GM12801 (cell line): ENCODE measurements around the gene FOXL1.

Source experiments
- TF ChIP-seq, protein P1 (sequence below): IDR thresholded peaks from one replicate; pipeline ENCODE4 v1.5.1; 2011; ENCODE audit warnings: control low read depth; ENCODE audit not compliant: insufficient read length; ENCODE audit errors: extremely low read depth

Gene FOXL1

DNA sequence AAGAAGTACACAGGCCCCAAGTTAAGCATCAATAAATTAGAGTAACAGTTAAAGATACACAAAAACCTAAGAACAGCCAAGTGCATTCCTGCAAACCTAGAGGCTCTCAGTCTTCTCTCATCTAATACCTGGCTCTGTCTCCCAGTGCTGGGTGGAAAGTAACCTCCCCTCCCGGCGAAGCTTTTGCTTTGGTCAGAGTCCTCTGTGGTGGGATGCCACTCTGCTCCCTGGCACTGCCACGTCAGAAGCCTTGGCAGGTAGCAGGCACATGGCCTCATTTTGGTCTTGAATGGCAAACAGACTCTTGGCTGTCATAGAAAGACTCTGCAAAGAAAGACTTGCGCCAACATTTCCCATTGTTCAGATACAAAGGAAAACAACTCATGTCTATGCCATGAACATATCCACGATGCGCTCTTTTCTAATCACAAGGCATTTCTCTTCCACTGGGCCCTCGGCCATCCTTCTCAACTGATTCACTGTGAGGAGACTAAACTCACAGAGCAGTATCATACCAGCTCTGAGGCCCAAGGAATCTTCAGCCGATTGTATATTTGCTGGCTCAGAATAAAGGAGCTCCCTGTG is 44.5 kb upstream of the FOXL1 start:
- TF ChIP-seq, protein P1, sequence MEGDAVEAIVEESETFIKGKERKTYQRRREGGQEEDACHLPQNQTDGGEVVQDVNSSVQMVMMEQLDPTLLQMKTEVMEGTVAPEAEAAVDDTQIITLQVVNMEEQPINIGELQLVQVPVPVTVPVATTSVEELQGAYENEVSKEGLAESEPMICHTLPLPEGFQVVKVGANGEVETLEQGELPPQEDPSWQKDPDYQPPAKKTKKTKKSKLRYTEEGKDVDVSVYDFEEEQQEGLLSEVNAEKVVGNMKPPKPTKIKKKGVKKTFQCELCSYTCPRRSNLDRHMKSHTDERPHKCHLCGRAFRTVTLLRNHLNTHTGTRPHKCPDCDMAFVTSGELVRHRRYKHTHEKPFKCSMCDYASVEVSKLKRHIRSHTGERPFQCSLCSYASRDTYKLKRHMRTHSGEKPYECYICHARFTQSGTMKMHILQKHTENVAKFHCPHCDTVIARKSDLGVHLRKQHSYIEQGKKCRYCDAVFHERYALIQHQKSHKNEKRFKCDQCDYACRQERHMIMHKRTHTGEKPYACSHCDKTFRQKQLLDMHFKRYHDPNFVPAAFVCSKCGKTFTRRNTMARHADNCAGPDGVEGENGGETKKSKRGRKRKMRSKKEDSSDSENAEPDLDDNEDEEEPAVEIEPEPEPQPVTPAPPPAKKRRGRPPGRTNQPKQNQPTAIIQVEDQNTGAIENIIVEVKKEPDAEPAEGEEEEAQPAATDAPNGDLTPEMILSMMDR: no peak

DNA sequence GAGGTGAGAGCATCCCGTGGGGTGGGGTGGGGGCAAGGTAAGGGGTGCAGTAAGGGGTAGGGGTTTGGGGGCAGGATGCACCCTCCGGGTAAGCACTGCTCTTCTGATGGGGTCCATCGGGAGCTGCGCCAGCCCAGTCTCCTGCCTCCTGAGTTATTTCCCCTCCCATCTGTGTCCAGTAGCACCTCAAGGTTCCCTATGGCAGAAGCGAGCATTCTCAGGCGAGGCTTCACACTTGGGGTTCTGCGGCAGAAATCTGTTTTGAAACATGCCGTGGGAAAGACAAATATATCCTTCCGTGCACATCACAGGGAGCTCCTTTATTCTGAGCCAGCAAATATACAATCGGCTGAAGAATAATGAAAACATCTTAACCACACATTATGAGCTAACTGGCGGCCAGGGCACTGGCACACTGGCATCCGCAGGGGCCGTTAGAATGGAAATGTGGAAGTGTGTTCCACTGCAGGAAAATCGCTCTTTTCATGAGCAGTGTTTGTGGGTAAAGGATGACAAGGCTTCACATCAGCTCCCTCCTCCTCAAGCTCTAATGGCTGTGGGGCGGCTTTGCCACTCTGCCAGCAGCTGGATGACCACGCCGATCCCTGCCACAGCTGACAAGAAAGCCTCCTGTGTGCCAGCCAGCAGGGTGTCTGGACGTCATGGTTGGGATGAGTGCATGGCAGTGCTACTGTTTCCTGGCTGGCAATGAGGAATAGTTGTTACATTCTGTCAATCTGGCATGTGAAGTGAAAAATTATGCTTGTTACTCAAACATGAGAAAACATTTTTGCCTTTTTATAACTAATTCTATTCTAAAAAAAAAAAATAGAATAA is 43.4 kb upstream of the FOXL1 start:
- TF ChIP-seq, protein P1: no peak

DNA sequence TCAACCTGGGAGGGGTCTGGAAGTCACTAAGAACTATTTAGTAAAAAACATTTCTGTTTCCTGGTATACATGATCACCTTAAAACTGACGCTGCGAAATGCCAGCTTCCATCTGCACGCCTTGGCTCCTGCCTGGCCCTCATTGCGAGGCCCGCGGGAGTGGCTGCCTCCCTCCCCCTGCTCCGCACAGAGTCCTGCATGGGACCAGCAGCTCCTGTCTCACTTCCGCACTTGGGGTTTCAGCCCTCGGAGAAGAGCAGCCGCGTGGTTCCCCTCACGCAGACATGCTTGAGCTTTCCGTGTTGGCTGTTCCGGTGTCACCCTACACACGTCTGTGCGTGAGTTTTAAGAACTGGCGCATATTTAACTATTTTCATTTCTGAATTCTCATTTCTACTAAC is 41.7 kb upstream of the FOXL1 start:
- TF ChIP-seq, protein P1: no peak

DNA sequence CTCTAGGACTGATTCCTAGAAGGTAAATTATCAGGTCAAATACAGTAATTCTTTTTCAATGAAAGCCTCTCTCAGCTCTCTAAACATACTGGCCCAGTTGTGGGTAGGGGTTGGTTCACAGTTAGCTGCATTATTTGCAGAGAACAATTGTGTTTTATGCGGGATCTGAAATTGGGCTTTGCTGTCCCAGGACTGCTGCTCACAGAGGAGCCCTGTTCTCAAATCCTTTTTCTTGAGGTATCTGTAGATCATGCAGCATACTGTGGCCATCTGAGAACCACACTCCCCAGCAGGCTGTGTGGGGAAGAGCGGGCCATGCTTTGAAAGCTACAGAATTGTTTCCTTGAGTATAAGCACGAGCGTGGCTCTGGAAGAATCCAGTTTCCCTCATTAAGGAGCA is 40.9 kb upstream of the FOXL1 start:
- TF ChIP-seq, protein P1: no peak

DNA sequence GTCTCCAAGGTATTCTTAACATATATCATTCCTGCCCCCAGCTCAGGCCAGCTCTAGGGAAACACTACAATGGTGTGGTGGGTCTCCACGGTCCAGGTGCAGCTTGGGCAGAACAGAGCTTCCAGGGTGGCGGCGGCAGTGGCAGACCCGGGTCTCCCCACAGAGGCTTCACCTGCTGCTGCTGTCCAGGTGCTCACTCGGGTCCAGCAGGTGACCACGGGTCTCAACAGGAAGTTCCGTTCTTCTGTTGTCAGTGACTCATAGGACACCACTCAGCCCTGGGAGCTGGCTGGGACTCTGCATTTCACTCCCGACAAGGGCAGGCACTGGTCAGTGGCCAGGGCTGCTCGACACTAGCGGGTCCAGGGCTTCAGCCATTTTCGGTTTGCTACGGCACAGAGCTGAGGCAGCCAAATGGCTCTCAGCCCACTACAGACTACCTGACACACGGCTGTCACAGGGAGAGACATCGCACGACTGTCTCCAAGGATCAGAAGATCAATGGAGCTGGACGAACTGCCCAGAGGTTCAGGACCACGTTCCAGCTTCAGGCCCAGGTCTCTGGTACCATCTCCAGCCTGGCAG is 40.1 kb upstream of the FOXL1 start:
- TF ChIP-seq, protein P1: no peak

GRCh38 chr16:86540894-86541293 is 37.5 kb upstream of the FOXL1 start:
- TF ChIP-seq, protein P1: no peak

DNA sequence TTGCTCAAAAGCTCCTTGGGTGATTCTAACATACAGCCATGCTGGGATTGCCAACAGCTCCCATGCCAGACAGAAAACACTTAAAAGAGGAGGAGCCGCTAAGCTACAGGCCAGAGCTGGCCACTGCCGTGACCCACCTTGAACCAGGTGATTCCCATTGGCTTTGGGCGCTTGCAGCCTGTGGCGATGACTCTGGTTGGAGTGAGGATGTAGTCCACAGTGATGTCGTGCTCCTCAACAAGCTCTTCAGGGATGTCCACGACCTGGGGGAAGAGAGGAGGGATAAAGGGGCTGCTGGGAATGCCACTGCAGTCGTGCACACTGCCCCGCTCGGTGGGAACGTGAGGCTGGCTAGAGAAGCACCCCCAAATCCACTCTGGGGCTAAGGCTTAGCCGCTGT is 36.8 kb upstream of the FOXL1 start:
- TF ChIP-seq, protein P1: no peak
